HEK293 (cell line): ENCODE results near the gene APRT.

Source experiments
- ATF2 ChIP-seq: fragments of 450-650 bp; formaldehyde crosslinking; IDR thresholded peaks from 2 replicates; pipeline ENCODE4 v1.5.1; 2016; ENCODE audit warnings: missing biosample characterization, missing genetic modification characterization, low read depth
- BCL11A ChIP-seq: fragments of 450-650 bp; formaldehyde crosslinking; IDR thresholded peaks from 2 replicates; pipeline ENCODE4 v1.5.1; 2016; ENCODE audit warnings: low read depth, missing biosample characterization, missing genetic modification characterization
- CTCF ChIP-seq: fragments of 450-650 bp; formaldehyde crosslinking; IDR thresholded peaks from 2 replicates; pipeline ENCODE4 v1.5.1; 2016; ENCODE audit warnings: missing biosample characterization, missing genetic modification characterization
- EGR2 ChIP-seq: fragments of 450-650 bp; formaldehyde crosslinking; IDR thresholded peaks from 2 replicates; pipeline ENCODE4 v1.5.1; 2016; ENCODE audit warnings: low read depth, missing biosample characterization, missing genetic modification characterization
- IKZF3 ChIP-seq: fragments of 450-650 bp; IDR thresholded peaks from 2 replicates; pipeline ENCODE4 v1.5.0; 2018; ENCODE audit warnings: missing biosample characterization, mild to moderate bottlenecking, missing genetic modification characterization, moderate library complexity
- KLF16 ChIP-seq: fragments of 450-650 bp; formaldehyde crosslinking; IDR thresholded peaks from 2 replicates; pipeline ENCODE4 v1.5.1; 2017; ENCODE audit warnings: missing biosample characterization, missing genetic modification characterization
- KLF8 ChIP-seq: fragments of 450-650 bp; formaldehyde crosslinking; IDR thresholded peaks from 2 replicates; pipeline ENCODE4 v1.5.1; 2016; ENCODE audit warnings: missing biosample characterization, missing genetic modification characterization
- REPIN1 ChIP-seq: fragments of 450-650 bp; formaldehyde crosslinking; IDR thresholded peaks from 2 replicates; pipeline ENCODE4 v1.5.1; 2017; ENCODE audit warnings: missing biosample characterization, missing genetic modification characterization, low read depth
- SP7 ChIP-seq: fragments of 450-650 bp; formaldehyde crosslinking; IDR thresholded peaks from 2 replicates; pipeline ENCODE4 v1.5.1; 2016; ENCODE audit warnings: missing biosample characterization, missing genetic modification characterization
- WT1 ChIP-seq: fragments of 450-650 bp; formaldehyde crosslinking; IDR thresholded peaks from 2 replicates; pipeline ENCODE4 v1.5.1; 2016; ENCODE audit warnings: missing biosample characterization, missing genetic modification characterization
- ZBTB17 ChIP-seq: fragments of 450-650 bp; formaldehyde crosslinking; IDR thresholded peaks from 2 replicates; pipeline ENCODE4 v1.5.1; 2016; ENCODE audit warnings: missing biosample characterization, missing genetic modification characterization
- ZFP3 ChIP-seq: fragments of 450-650 bp; formaldehyde crosslinking; IDR thresholded peaks from 2 replicates; pipeline ENCODE4 v1.5.1; 2016; ENCODE audit warnings: low read depth, missing biosample characterization, missing genetic modification characterization
- ZFP37 ChIP-seq: fragments of 450-650 bp; formaldehyde crosslinking; IDR thresholded peaks from 2 replicates; pipeline ENCODE4 v1.5.1; 2016; ENCODE audit warnings: missing biosample characterization, missing genetic modification characterization
- ZIC2 ChIP-seq: fragments of 450-650 bp; formaldehyde crosslinking; IDR thresholded peaks from 2 replicates; pipeline ENCODE4 v1.5.1; 2016; ENCODE audit warnings: missing biosample characterization, missing genetic modification characterization
- ZNF223 ChIP-seq: fragments of 450-650 bp; formaldehyde crosslinking; IDR thresholded peaks from 2 replicates; pipeline ENCODE4 v1.5.1; 2016; ENCODE audit warnings: missing biosample characterization, missing genetic modification characterization
- ZNF24 ChIP-seq: fragments of 450-650 bp; formaldehyde crosslinking; IDR thresholded peaks from 2 replicates; pipeline ENCODE4 v1.5.1; 2016; ENCODE audit warnings: missing biosample characterization, missing genetic modification characterization
- ZNF292 ChIP-seq: fragments of 450-650 bp; formaldehyde crosslinking; IDR thresholded peaks from 2 replicates; pipeline ENCODE4 v1.5.1; 2016; ENCODE audit warnings: low read depth, missing biosample characterization, missing genetic modification characterization, borderline replicate concordance
- ZNF311 ChIP-seq: fragments of 450-650 bp; formaldehyde crosslinking; IDR thresholded peaks from 2 replicates; pipeline ENCODE4 v1.5.1; 2017; ENCODE audit warnings: missing biosample characterization, missing genetic modification characterization, borderline replicate concordance
- ZNF362 ChIP-seq: fragments of 450-650 bp; formaldehyde crosslinking; IDR thresholded peaks from 2 replicates; pipeline ENCODE4 v1.5.1; 2016; ENCODE audit warnings: missing biosample characterization, missing genetic modification characterization
- ZNF530 ChIP-seq: fragments of 450-650 bp; formaldehyde crosslinking; IDR thresholded peaks from 2 replicates; pipeline ENCODE4 v1.5.1; 2016; ENCODE audit warnings: low read depth, missing biosample characterization, missing genetic modification characterization
- ZNF548 ChIP-seq: fragments of 450-650 bp; formaldehyde crosslinking; IDR thresholded peaks from 2 replicates; pipeline ENCODE4 v1.5.1; 2016; ENCODE audit warnings: missing biosample characterization, missing genetic modification characterization
- ZNF585B ChIP-seq: fragments of 450-650 bp; formaldehyde crosslinking; IDR thresholded peaks from 2 replicates; pipeline ENCODE4 v1.5.1; 2016; ENCODE audit warnings: missing biosample characterization, missing genetic modification characterization
- ZNF600 ChIP-seq: fragments of 450-650 bp; formaldehyde crosslinking; IDR thresholded peaks from 2 replicates; pipeline ENCODE4 v1.5.1; 2016; ENCODE audit warnings: missing biosample characterization, missing genetic modification characterization
- ZNF768 ChIP-seq: fragments of 450-650 bp; formaldehyde crosslinking; IDR thresholded peaks from 2 replicates; pipeline ENCODE4 v1.5.1; 2018; ENCODE audit warnings: missing biosample characterization, mild to moderate bottlenecking, missing genetic modification characterization
- ZNF785 ChIP-seq: fragments of 450-650 bp; formaldehyde crosslinking; IDR thresholded peaks from 2 replicates; pipeline ENCODE4 v1.5.1; 2016; ENCODE audit warnings: missing biosample characterization, missing genetic modification characterization
- TF ChIP-seq, protein P1 (sequence below): fragments of 450-650 bp; formaldehyde crosslinking; IDR thresholded peaks from 2 replicates; pipeline ENCODE4 v1.5.1; 2016; ENCODE audit warnings: missing biosample characterization, missing genetic modification characterization
- TF ChIP-seq, protein P2 (sequence below): fragments of 450-650 bp; formaldehyde crosslinking; IDR thresholded peaks from 2 replicates; pipeline ENCODE4 v1.5.1; 2016; ENCODE audit warnings: missing biosample characterization, missing genetic modification characterization
- TF ChIP-seq, protein P3 (sequence below): fragments of 450-650 bp; formaldehyde crosslinking; IDR thresholded peaks from 2 replicates; pipeline ENCODE4 v1.5.1; 2017; ENCODE audit warnings: missing biosample characterization, missing genetic modification characterization

Gene APRT

DNA sequence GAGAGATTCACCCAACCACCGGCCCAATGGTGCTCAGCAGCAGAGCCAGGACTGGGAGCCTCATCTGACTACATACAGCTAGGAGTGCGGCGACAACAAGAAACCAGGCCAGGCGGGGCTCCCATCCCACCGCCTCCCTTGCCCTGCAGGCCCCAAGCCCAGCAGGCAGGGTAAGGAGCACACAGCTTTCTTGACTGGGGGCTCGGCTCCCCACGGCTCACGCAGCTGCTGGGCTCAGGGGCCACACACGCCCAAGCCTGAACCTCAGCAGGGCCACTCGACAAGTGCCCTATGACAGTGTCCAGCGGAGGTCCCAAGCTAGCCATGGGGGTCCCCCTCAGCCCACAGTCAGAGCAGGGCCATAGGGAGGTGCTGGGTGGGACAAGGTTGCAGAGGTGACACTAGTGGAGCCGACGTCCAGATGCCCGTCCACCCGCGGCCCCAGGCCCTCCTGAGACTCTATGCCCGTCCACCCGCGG lies 40.4 kb downstream of the APRT start (continued):
- TF ChIP-seq, protein P1, sequence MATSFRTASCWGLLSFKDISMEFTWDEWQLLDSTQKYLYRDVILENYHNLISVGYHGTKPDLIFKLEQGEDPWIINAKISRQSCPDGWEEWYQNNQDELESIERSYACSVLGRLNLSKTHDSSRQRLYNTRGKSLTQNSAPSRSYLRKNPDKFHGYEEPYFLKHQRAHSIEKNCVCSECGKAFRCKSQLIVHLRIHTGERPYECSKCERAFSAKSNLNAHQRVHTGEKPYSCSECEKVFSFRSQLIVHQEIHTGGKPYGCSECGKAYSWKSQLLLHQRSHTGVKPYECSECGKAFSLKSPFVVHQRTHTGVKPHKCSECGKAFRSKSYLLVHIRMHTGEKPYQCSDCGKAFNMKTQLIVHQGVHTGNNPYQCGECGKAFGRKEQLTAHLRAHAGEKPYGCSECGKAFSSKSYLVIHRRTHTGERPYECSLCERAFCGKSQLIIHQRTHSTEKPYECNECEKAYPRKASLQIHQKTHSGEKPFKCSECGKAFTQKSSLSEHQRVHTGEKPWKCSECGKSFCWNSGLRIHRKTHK (tag by site-specific recombination): no peak
- TF ChIP-seq KLF8 (tag by site-specific recombination) (no peak), IKZF3 (no peak), KLF16 (tag by site-specific recombination) (no peak), ZNF585B (tag by site-specific recombination) (no peak), ZBTB17 (peak; percentile 15; the same call in 1 of the 2 replicates), ZNF223 (no peak), ZNF311 (tag by site-specific recombination) (no peak), ZNF292 (tag by site-specific recombination) (no peak), ZFP3 (tag by site-specific recombination) (peak; percentile 79), ZFP37 (tag by site-specific recombination) (no peak), SP7 (tag by site-specific recombination) (no peak), ZIC2 (tag by site-specific recombination) (peak; percentile 91), ZNF530 (tag by site-specific recombination) (no peak), ZNF24 (no peak), BCL11A (tag by site-specific recombination) (0 out of 2 replicates have a peak, but pooled peaks have one; percentile 4), REPIN1 (tag by site-specific recombination) (no peak), ZNF362 (no peak), ZNF785 (tag by site-specific recombination) (no peak), ZNF548 (tag by site-specific recombination) (no peak), CTCF (tag by site-specific recombination) (no peak), ZNF768 (tag by site-specific recombination) (0 out of 2 replicates have a peak, but pooled peaks have one; percentile 32), ATF2 (tag by site-specific recombination) (no peak), WT1 (tag by site-specific recombination) (no peak), EGR2 (tag by site-specific recombination) (no peak), ZNF600 (tag by site-specific recombination) (peak; percentile 50; the same call in 1 of the 2 replicates)
- TF ChIP-seq, protein P2, sequence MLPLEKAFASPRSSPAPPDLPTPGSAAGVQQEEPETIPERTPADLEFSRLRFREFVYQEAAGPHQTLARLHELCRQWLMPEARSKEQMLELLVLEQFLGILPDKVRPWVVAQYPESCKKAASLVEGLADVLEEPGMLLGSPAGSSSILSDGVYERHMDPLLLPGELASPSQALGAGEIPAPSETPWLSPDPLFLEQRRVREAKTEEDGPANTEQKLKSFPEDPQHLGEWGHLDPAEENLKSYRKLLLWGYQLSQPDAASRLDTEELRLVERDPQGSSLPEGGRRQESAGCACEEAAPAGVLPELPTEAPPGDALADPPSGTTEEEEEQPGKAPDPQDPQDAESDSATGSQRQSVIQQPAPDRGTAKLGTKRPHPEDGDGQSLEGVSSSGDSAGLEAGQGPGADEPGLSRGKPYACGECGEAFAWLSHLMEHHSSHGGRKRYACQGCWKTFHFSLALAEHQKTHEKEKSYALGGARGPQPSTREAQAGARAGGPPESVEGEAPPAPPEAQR (tag by site-specific recombination): no peak
- TF ChIP-seq, protein P3, sequence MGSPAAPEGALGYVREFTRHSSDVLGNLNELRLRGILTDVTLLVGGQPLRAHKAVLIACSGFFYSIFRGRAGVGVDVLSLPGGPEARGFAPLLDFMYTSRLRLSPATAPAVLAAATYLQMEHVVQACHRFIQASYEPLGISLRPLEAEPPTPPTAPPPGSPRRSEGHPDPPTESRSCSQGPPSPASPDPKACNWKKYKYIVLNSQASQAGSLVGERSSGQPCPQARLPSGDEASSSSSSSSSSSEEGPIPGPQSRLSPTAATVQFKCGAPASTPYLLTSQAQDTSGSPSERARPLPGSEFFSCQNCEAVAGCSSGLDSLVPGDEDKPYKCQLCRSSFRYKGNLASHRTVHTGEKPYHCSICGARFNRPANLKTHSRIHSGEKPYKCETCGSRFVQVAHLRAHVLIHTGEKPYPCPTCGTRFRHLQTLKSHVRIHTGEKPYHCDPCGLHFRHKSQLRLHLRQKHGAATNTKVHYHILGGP (tag by site-specific recombination): no peak
